IgD-negative memory B cell (primary cell): ENCODE data around the gene MAT1A. TPM values are rescaled to one million over a fixed set of nuclear protein-coding genes. Genes with fewer than 3 reads are reported as not detected.

Experiments used
- H3K27ac Mint-ChIP-seq, 3 donors: one replicate each; pipeline ENCODE4 v1.8.0; 2020 to 2022; ENCODE audit warnings: mild to moderate bottlenecking in 3 of 3, mixed read lengths in 3 of 3, moderate library complexity in 1 of 3
- H3K27me3 Mint-ChIP-seq: one replicate; pipeline ENCODE4 v1.8.0; 2021; ENCODE audit warnings: mixed read lengths
- H3K36me3 Mint-ChIP-seq: one replicate; pipeline ENCODE4 v1.8.0; 2020; ENCODE audit warnings: mild to moderate bottlenecking, mixed read lengths
- H3K4me1 Mint-ChIP-seq, 3 donors: one replicate each; pipeline ENCODE4 v1.8.0; 2020 to 2022; ENCODE audit warnings: mixed read lengths in 3 of 3, mild to moderate bottlenecking in 1 of 3
- H3K4me3 Mint-ChIP-seq, 4 donors: one replicate each; pipeline ENCODE4 v1.8.0; 2020 to 2022; ENCODE audit warnings: mild to moderate bottlenecking in 4 of 4, mixed read lengths in 4 of 4, moderate library complexity in 3 of 4
- H3K9me3 Mint-ChIP-seq, 3 donors: one replicate each; pipeline ENCODE4 v1.8.0; 2020 to 2021; ENCODE audit warnings: mixed read lengths in 3 of 3, mild to moderate bottlenecking in 1 of 3
- polyA plus RNA-seq: library from polyadenylated mRNA; unstranded; fragments of 300-500 nt; fragmentation: Illumina TruSeq; gene quantifications from one replicate; pipeline ENCODE4 v1.2.3, GENCODE V29; 2021

Gene MAT1A
- polyA plus RNA-seq, 1 donor from 2014 or later: not detected

DNA sequence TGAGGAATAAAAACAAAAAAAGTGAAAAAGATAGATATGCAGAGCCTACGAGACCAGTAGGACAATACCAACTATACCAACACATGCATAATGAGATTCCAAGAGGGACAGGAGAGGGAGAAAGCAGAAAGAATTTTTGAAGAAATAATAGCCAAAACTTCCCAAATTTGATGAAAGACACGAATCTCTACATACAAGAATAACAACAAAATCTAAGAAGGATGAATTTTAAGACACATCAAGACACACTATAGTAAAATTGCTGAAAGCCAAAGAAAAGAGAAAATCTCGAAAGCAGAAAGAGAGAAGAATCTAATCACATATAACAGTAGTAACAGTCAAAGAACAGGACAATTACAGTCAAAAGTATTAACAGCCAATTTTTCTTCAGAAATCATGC lies 7.5 kb upstream of the MAT1A start:
- H3K36me3 Mint-ChIP-seq: no peaks in the 10 kb centered on the region
- H3K4me3 Mint-ChIP-seq: no peak overlapping the region
- peaks cover 3% of the 10 kb centered on the region for H3K27me3 Mint-ChIP-seq
- H3K9me3 Mint-ChIP-seq: peaks cover 5 to 23% (median 8%) of the 10 kb centered on the region in 3 donors
- no peak overlapping the region for H3K27ac Mint-ChIP-seq
- H3K4me1 Mint-ChIP-seq: no peaks in the 10 kb centered on the region

DNA sequence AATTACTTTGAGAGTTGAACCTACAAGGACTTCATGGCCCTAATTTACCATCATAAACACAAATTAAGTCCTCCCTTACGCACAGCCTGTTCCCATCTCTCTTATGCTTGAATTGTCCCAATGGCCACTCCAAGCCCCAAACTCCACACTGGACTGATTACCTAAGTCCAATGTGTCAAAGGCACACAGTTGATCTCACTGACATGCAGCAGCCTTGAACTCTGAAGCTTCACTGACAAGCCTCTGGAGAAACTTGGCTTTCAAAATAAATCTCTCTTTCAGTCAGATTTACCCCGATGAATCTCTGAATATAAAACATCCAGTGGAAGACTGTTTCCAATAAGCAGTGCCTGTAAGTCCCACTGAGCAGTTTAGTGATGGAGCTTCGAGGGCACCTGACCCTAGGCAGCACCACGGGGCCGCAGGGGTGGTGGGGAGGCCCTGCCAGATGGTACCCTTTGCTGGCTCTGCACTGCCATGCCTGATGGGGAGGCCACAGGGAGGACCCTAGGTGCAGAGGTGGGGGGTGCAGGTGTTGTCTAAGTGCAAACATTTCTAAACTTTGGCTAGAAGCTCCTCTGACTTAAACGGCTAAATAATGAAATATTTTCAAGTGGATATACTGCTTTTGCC lies 3.3 kb upstream of the MAT1A start:
- Mint-ChIP-seq H3K4me3 (no peak overlapping the region), H3K27ac (no peak overlapping the region), H3K9me3 (peaks cover 2 to 7% (median 5%) of the 10 kb centered on the region in 3 donors), H3K4me1 (peaks cover 0 to 2% (median 0%) of the 10 kb centered on the region in 3 donors), H3K36me3 (no peaks in the 10 kb centered on the region), H3K27me3 (peaks cover 14% of the 10 kb centered on the region)

DNA sequence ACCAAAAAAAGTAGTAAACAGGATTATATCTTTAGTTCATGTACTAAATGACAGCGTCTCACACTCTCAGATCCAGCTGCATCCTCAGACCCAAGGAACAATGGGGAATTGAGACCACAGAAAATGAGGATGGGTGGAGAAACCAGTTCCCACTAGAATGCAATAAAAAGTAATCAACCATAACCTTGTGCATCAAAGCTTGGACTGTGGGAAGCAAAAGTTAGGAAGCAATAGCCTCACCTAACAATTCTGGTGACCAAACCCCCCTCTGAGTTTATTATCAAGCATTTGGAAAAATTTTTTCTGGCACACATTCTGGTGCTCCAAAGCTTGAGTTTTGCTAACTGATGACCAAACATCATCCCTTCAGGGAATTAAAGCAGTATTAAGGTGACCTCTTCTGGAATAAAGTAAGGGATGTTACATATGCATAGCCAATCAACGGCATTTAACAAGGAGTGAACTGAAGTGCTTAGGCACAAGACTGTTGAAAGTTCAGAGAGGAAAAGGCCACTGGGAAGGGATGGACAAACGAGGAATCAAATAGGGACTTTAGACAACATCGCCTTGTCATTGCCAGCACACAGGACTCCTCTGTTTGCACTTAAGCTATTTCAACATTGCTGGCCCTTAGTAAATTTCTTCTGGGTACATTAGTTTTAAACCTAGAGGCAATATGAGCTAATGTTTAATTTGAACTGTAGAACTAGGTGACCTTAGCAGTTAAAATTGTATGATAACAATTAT lies 1.2 kb upstream of the MAT1A start:
- Mint-ChIP-seq H3K36me3 (no peaks in the 10 kb centered on the region), H3K9me3 (peaks cover 0 to 2% (median 1%) of the 10 kb centered on the region in 3 donors), H3K27ac (no peak overlapping the region), H3K4me3 (no peak overlapping the region), H3K4me1 (peaks cover 0 to 2% (median 0%) of the 10 kb centered on the region in 3 donors), H3K27me3 (peaks cover 17% of the 10 kb centered on the region)

DNA sequence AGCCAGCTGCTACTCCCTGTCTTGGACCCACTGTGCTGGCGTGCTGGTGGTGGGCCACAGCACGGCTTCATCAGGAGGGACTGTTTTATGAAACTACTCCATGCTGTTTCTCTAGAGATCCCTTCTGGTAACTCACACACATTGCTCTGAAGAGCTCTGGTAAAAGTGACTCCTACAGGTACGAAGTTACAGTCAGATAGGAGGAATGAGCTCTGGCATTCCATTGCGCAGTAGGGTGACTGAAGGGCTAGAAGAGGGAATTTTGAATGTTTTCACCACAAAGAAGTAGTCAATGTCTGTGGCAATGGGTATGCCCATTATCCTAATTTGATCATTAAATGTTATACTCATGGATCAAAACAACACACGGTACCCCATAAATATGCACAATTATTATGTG lies 609 bp downstream of the MAT1A start:
- Mint-ChIP-seq H3K36me3 (no peaks in the 10 kb centered on the region), H3K27me3 (peaks cover 17% of the 10 kb centered on the region), H3K4me1 (peaks cover 0 to 2% (median 0%) of the 10 kb centered on the region in 3 donors), H3K27ac (no peak overlapping the region), H3K9me3 (peaks cover 0 to 2% (median 1%) of the 10 kb centered on the region in 3 donors), H3K4me3 (no peak overlapping the region)

DNA sequence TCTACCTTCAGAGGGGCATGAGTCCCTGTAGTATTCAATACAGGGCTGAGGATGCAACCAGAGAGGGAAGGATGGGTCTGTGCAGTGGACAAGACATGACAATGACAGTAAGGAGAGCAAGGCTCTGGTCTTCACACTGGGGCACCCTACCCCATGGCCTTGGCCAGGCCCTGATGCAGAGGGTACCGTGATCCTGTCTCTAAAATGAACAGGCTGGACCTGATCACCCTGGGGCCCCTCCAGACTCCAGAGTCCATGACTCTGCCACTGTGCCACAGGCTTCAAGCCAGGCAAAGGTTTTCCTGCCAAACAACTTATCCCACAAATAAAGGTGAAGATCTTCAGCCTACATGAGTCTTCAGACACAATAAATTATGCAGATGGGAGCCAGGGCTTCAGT lies 4.9 kb downstream of the MAT1A start:
- no peak overlapping the region for H3K27ac Mint-ChIP-seq
- no peak overlapping the region for H3K4me3 Mint-ChIP-seq
- H3K27me3 Mint-ChIP-seq: peaks cover 9% of the 10 kb centered on the region
- peaks cover 0 to 2% (median 0%) of the 10 kb centered on the region in 3 donors for H3K4me1 Mint-ChIP-seq
- H3K9me3 Mint-ChIP-seq: no peaks in the 10 kb centered on the region
- H3K36me3 Mint-ChIP-seq: no peaks in the 10 kb centered on the region

- H3K36me3 Mint-ChIP-seq: no peaks in the 10 kb centered on the region
- H3K27me3 Mint-ChIP-seq: peaks cover 4% of the 10 kb centered on the region
- peaks cover 0 to 2% (median 0%) of the 10 kb centered on the region in 3 donors for H3K4me1 Mint-ChIP-seq
- no peak overlapping the region for H3K27ac Mint-ChIP-seq
- no peaks in the 10 kb centered on the region for H3K9me3 Mint-ChIP-seq
- H3K4me3 Mint-ChIP-seq: no peak overlapping the region
These were observed 5.8 kb downstream of the MAT1A start for GRCh38 chr10:80283536-80284199.

- Mint-ChIP-seq H3K4me1 (peaks cover 0 to 2% (median 0%) of the 10 kb centered on the region in 3 donors), H3K36me3 (no peaks in the 10 kb centered on the region), H3K27ac (no peak overlapping the region), H3K4me3 (no peak overlapping the region), H3K9me3 (no peaks in the 10 kb centered on the region), H3K27me3 (peaks cover 4% of the 10 kb centered on the region)
These were observed 6.3 kb downstream of the MAT1A start for GRCh38 chr10:80283119-80283518.

- no peak overlapping the region for H3K27ac Mint-ChIP-seq
- H3K4me1 Mint-ChIP-seq: no peaks in the 10 kb centered on the region
- H3K27me3 Mint-ChIP-seq: peaks cover 3% of the 10 kb centered on the region
- H3K9me3 Mint-ChIP-seq: no peaks in the 10 kb centered on the region
- no peak overlapping the region for H3K4me3 Mint-ChIP-seq
- no peaks in the 10 kb centered on the region for H3K36me3 Mint-ChIP-seq
These were observed 7.4 kb downstream of the MAT1A start for GRCh38 chr10:80281784-80282765.

DNA sequence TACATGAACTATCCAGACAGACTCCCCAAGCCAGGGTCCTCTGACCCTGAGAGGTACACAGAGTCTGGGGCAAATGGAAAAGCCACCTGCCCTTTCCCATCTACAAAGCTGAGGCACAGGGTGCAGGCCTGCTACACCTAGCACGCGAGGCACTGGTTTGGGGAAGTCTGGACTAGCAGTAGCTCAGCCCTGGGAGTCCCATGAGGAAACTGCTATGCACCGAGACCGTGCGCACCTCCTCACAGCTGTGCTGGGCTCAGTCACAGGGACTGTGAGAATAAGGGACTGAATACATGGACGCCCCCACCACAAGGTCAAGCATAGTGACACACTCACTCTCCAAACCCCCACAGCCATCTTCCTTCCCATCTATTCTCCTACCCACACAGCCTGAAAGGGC lies 8.2 kb downstream of the MAT1A start:
- Mint-ChIP-seq H3K36me3 (no peaks in the 10 kb centered on the region), H3K27me3 (peaks cover 5% of the 10 kb centered on the region), H3K4me3 (no peak overlapping the region), H3K4me1 (no peaks in the 10 kb centered on the region), H3K9me3 (no peaks in the 10 kb centered on the region), H3K27ac (peak overlapping the region in 1 of 3 donors; percentile 5)

DNA sequence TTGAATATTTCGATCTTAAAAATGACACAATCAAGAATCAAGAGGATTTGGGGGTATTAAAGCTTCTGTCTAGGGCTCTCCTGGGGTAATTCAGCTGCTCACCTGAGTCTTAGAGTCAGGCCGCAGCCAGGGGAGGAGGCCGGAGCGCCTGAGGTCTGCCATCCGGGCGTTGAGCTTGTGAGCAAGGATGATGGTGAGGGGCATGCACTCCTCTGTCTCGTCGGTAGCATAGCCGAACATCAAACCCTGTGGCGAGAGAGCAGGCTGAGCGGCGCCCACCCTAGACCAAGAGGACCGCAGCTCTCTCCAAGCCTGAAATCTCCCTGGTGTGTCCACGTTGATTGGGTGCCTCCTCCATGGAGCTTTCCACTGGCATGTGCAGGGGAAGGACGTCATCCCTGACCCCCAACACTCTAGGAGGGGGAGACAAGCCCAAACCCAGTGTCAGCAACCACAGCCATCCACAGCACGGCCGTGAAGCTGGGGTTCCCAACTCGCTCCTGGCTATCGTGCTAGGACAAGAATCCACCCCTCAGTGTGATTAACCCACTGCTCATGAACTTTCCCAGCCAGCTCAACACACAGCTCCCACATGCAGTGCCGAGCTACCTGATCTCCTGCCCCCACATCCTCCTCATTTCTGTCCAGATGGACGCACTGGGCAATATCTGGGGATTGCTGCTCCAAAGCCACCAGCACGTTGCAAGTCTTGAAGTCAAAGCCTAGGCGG lies 9.2 kb downstream of the MAT1A start:
- peaks cover 3% of the 10 kb centered on the region for H3K27me3 Mint-ChIP-seq
- H3K4me3 Mint-ChIP-seq: no peak overlapping the region
- no peak overlapping the region for H3K27ac Mint-ChIP-seq
- no peaks in the 10 kb centered on the region for H3K9me3 Mint-ChIP-seq
- no peaks in the 10 kb centered on the region for H3K4me1 Mint-ChIP-seq
- H3K36me3 Mint-ChIP-seq: no peaks in the 10 kb centered on the region

DNA sequence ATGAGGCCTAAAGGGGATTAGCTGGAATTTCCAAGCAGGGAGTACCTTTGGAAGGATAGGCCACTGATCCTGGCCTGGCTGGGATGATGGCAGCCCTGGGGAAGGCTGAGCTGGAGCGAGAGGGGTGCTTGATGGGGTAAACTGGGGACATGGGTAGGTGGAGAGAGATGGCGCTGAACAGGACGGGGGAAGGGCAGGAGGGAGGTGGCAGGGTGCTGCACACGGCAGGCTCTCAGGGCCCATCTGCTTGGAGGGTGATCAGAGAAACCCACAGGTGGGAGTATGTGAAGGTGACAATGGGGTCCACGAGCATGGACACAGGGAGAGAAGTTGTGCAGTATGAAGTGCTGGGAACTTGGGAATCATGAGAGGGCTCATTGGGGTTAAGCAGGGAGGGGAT lies 10.3 kb downstream of the MAT1A start:
- no peaks in the 10 kb centered on the region for H3K36me3 Mint-ChIP-seq
- H3K27me3 Mint-ChIP-seq: peaks cover 3% of the 10 kb centered on the region
- no peaks in the 10 kb centered on the region for H3K9me3 Mint-ChIP-seq
- no peak overlapping the region for H3K4me3 Mint-ChIP-seq
- no peaks in the 10 kb centered on the region for H3K4me1 Mint-ChIP-seq
- no peak overlapping the region for H3K27ac Mint-ChIP-seq

- Mint-ChIP-seq H3K27me3 (peaks cover 3% of the 10 kb centered on the region), H3K9me3 (no peaks in the 10 kb centered on the region), H3K36me3 (no peaks in the 10 kb centered on the region), H3K4me3 (no peak overlapping the region), H3K4me1 (no peaks in the 10 kb centered on the region), H3K27ac (peak overlapping the region in 1 of 3 donors; percentile 27)
These were observed 11.0 kb downstream of the MAT1A start for GRCh38 chr10:80278480-80278879.

- no peak overlapping the region for H3K4me3 Mint-ChIP-seq
- H3K9me3 Mint-ChIP-seq: no peaks in the 10 kb centered on the region
- H3K27me3 Mint-ChIP-seq: peaks cover 3% of the 10 kb centered on the region
- no peak overlapping the region for H3K27ac Mint-ChIP-seq
- no peaks in the 10 kb centered on the region for H3K4me1 Mint-ChIP-seq
- H3K36me3 Mint-ChIP-seq: no peaks in the 10 kb centered on the region
These were observed 11.7 kb downstream of the MAT1A start for GRCh38 chr10:80277567-80278250.

DNA sequence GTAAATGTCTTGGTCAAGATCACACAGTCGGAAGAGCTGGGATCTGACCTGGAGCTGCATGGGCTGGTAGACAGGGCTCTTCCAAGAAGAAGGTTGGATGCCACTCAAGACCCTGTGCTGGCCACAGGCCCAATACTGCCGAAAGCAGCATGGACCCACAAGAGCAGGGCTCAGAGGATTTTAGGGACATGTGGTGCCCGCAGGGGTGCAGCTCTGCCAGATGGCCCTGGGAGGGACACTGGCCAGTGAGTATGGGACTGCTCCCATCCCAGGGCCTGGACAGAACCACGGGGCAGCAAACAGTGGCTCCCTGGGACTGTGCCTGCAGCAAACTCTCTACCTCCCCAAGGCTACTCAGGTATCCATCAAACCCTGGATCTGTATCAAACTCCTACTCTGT lies 12.4 kb downstream of the MAT1A start:
- no peaks in the 10 kb centered on the region for H3K36me3 Mint-ChIP-seq
- no peak overlapping the region for H3K4me3 Mint-ChIP-seq
- peaks cover 3% of the 10 kb centered on the region for H3K27me3 Mint-ChIP-seq
- no peaks in the 10 kb centered on the region for H3K9me3 Mint-ChIP-seq
- H3K4me1 Mint-ChIP-seq: no peaks in the 10 kb centered on the region
- no peak overlapping the region for H3K27ac Mint-ChIP-seq
